ENCODE results near the gene BCAS3.
"Not testable (repeated sequence)": the region's sequence is repeated elsewhere in the genome, so short reads cannot be mapped to it uniquely, and the experiment has no call there.

Gene BCAS3

DNA sequence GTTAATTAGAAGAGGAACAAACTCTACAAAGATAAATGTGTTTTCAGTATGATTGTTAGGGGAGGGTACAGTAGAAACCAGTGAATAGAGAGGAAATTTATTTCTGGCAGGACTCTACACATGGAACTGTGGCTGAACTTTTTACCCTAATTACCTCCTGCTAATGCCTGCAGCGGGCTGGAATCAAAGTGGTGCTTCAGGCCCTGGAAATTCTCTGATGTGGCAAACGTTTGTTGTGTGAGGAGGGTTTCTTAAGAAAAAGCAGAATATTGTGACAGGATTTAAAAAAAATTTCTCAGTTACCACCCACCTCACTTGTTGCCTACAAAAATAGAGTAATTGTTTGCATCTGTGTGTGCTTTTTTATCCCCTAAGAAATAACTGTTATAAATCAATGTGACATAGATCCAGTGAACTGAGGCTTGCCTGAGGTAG is 154.5 kb downstream of the BCAS3 start:
- Mint-ChIP-seq H3K4me1 (no peaks in the 10 kb centered on the region), H3K9me3 (no peaks in the 10 kb centered on the region), H3K36me3 (no peaks in the 10 kb centered on the region), H3K27me3 (no peaks in the 10 kb centered on the region), H3K4me3 (no peak overlapping the region), H3K27ac (no peak overlapping the region)
- no peak for ATAC-seq

DNA sequence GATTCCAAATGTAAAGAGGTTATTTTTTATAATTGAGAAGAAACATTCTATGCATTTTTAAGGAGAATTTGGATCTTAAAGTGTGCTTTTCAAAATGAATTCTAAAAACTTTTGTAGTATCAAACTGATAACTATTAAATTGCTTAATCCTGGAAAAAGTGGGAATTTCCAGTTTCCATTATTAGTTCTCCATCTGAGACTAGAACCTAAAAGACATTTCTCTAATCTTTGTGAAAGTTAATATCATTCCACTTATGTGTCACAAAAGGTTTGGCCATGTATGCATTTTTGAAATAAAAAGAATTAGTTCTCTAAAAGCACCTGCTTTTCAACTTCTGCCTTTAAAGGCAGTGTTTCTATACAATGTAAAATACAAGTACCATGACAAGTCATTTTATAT is 155.0 kb downstream of the BCAS3 start:
- no peaks in the 10 kb centered on the region for H3K4me1 Mint-ChIP-seq
- no peaks in the 10 kb centered on the region for H3K36me3 Mint-ChIP-seq
- no peak for ATAC-seq
- no peaks in the 10 kb centered on the region for H3K9me3 Mint-ChIP-seq
- H3K4me3 Mint-ChIP-seq = no peak overlapping the region
- no peak overlapping the region for H3K27ac Mint-ChIP-seq
- no peaks in the 10 kb centered on the region for H3K27me3 Mint-ChIP-seq

DNA sequence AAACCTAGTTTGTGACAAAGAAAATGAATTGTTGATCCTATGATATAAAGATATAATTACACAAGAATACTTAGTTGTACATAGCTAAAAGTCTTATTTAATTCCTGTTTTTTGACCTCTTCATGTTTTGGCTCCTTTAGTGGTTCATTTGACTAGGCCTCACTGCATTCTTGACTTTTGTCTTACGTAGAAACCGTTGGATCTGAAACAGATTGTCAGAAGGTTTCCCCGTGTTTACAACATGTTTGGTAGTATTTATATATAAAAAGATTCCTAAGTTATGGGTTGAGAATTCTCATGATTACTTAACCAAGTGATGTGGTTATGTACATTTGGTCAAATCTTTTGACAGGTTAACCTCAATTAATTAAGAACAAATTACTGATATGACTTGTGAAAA is 162.8 kb downstream of the BCAS3 start:
- no peak overlapping the region for H3K4me3 Mint-ChIP-seq
- no peaks in the 10 kb centered on the region for H3K4me1 Mint-ChIP-seq
- no peaks in the 10 kb centered on the region for H3K27me3 Mint-ChIP-seq
- H3K9me3 Mint-ChIP-seq = peaks cover 3% of the 10 kb centered on the region
- H3K27ac Mint-ChIP-seq = no peak overlapping the region
- no peak for ATAC-seq
- H3K36me3 Mint-ChIP-seq = peaks cover 9% of the 10 kb centered on the region

DNA sequence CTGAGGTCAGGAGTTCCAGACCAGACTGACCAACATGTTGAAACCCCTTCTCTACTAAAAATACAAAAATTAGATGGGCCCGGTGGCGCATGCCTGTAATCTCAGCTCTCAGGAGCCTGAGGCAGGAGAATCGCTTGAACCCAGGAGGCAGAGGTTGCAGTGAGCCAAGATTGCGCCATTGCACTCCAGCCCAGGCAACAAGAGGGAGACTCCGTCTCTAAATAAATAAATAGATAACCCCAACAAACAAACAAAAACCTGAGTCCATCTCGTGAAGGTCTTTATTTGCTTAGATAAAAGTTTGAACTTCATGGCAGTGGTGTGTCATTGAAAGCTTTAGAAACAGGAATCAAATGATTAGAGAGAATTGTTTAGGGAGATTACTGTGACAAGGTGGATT is 167.4 kb downstream of the BCAS3 start:
- no peak for ATAC-seq
- Mint-ChIP-seq H3K9me3 (no peaks in the 10 kb centered on the region), H3K27me3 (no peaks in the 10 kb centered on the region), H3K4me3 (no peak overlapping the region), H3K27ac (no peak overlapping the region), H3K36me3 (peaks cover 15% of the 10 kb centered on the region), H3K4me1 (no peaks in the 10 kb centered on the region)

DNA sequence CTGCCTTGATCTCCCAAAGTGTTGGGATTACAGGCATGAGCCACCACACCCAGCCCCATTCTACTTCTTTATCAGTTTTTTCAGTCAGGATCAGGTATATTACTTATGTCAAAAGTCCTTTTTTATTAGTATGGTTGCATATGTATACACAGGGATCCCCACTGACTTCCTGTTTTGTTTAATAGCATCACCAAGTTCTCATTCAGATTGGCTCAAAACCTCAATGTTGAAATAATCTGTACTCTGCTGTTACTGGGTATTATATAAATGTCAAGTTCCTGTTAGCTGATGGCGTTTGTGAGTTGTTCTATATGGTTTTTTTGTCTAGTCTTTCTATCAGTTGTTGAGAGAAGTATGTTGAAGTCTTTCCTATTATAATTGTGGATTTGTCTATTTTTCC is 168.5 kb downstream of the BCAS3 start:
- H3K4me1 Mint-ChIP-seq = peaks cover 5% of the 10 kb centered on the region
- ATAC-seq = no peak
- no peaks in the 10 kb centered on the region for H3K27me3 Mint-ChIP-seq
- no peak overlapping the region for H3K4me3 Mint-ChIP-seq
- no peak overlapping the region for H3K27ac Mint-ChIP-seq
- peaks cover 15% of the 10 kb centered on the region for H3K36me3 Mint-ChIP-seq
- H3K9me3 Mint-ChIP-seq = no peaks in the 10 kb centered on the region

DNA sequence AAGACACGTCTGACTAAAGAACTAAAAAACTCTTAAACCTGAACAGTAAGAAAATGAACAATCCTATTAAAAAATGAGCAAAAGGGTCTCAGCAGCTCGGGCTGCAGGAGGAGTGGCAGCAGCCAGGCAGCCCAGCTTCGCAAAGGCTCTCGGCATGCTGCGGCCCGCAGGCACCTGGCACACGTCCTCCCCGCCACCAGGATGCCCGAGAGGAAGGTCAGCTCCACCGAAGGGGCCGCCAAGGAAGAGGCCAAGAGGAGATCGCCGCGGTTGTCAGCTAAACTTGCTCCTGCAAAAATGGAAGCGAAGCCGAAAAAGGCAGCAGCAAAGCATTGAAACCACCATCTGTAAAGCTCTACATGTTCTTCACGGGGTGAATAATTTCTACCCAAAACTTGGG is 173.5 kb downstream of the BCAS3 start:
- Mint-ChIP-seq H3K9me3 (no peaks in the 10 kb centered on the region), H3K36me3 (peaks cover 12% of the 10 kb centered on the region), H3K4me1 (peaks cover 11% of the 10 kb centered on the region), H3K4me3 (peak overlapping the region; percentile 46), H3K27ac (no peak overlapping the region), H3K27me3 (no peaks in the 10 kb centered on the region)
- ATAC-seq = no peak

DNA sequence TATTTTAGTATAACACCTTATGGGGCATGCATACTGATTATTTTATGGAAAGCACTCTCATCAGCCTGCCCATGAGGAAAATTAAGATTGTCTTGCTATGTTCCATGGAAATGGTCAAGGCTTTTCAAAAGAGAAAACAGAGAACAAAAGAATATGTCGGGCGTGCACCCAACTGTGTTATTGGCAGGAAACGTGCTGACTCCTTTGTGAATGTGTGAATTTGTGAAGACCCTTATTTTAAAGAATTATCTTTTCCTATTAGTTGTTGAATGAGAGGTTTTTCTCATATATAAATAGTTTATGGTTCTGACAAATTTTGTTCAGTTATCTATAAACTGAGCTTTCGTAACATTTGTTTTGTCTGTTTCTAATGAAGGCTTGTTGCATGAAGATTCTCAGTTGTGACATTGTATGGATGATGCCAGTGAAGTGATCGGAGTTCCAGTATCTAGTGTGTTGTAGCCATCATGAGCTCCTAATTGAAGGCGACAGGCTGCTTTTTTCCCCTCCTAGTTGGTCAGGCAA is 180.0 kb downstream of the BCAS3 start:
- peaks cover 18% of the 10 kb centered on the region for H3K36me3 Mint-ChIP-seq

DNA sequence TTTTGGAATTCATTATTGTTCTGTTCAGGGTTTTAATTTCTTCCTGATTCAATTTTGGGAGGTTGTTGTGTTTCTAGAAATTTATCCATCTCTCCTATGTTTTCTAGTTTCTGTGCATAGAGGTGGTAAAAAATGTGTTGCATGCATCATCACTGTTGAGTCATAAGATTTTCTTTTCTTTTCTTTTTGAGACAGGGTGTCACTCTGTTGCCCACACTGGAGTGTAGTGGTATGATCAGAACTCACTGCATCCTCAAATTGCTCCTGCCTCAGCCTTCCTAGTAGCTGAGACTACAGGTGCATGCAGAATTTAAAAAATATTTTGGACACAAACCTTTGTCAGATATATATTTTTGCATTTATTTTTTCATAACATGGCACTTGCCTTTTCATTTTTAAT is 184.8 kb downstream of the BCAS3 start:
- Mint-ChIP-seq H3K4me1 (peaks cover 14% of the 10 kb centered on the region), H3K36me3 (peaks cover 12% of the 10 kb centered on the region)
- no peak for ATAC-seq

More for the DNA sequence above, 180.0 kb downstream of the BCAS3 start:
- no peaks in the 10 kb centered on the region for H3K4me1 Mint-ChIP-seq
- ATAC-seq = no peak
- no peak overlapping the region for H3K27ac Mint-ChIP-seq
- H3K9me3 Mint-ChIP-seq = no peaks in the 10 kb centered on the region
- no peaks in the 10 kb centered on the region for H3K27me3 Mint-ChIP-seq
- no peak overlapping the region for H3K4me3 Mint-ChIP-seq

DNA sequence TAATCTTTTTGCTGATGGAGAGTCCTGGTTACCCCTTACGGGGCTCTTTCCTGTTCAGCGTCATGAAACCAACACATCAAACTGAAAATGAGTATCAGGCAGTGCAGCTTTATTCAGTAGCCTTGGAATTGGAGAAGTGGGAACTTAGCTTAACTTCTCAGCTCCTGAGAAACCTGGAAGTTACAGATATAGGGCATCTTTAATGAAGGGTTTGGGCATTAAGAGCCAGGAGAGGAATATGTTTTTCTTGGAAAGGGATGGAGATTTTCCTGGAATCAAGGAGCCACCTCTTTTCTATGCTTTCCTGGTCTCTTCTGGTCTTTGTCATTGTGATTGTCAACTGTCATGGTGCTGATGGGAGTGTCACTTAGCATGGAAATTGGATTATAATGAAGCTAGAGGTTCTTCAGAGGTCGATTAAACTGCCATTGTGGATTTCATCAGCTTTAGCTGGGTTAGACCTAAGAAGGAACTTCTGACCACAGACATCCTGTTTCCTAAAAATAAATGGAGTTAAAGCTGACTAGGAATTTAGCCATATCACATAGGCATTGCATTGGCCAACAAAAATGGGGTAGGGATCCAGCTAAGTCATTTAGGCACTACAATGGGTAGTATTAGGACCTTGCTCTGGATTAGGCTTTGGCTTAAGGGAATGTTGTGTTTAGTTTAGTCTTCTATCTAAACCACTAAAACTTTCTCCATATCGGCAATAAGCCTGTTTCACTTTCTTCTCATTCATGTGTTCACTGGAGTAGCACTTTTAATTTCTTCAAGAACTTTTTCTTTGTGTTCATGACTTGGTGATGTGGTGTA is 186.4 kb downstream of the BCAS3 start:
- H3K4me3 Mint-ChIP-seq = no peak overlapping the region
- H3K9me3 Mint-ChIP-seq = no peaks in the 10 kb centered on the region
- peaks cover 12% of the 10 kb centered on the region for H3K36me3 Mint-ChIP-seq
- H3K4me1 Mint-ChIP-seq = peaks cover 14% of the 10 kb centered on the region
- H3K27me3 Mint-ChIP-seq = no peaks in the 10 kb centered on the region
- H3K27ac Mint-ChIP-seq = no peak overlapping the region
- ATAC-seq = no peak

More for the DNA sequence above, 184.8 kb downstream of the BCAS3 start:
- no peak overlapping the region for H3K27ac Mint-ChIP-seq
- H3K4me3 Mint-ChIP-seq = no peak overlapping the region
- no peaks in the 10 kb centered on the region for H3K27me3 Mint-ChIP-seq
- H3K9me3 Mint-ChIP-seq = no peaks in the 10 kb centered on the region

DNA sequence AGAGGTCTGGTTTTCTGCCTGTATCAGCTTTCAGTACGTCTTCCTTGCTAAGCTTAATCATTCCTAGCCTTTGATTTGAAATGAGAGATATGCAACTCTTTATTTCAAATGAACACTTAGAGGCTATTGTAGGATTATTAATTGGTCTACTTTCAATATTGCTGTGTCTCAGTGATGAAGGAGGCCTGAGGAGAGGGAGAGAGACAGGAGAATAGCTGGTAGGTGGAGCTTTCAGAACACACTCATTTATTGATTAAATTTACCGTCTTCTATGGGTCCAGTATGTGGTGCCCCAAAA is 187.0 kb downstream of the BCAS3 start:
- Mint-ChIP-seq H3K9me3 (no peaks in the 10 kb centered on the region), H3K4me1 (peaks cover 14% of the 10 kb centered on the region), H3K36me3 (peaks cover 17% of the 10 kb centered on the region), H3K27me3 (no peaks in the 10 kb centered on the region), H3K27ac (no peak overlapping the region), H3K4me3 (no peak overlapping the region)
- no peak for ATAC-seq

DNA sequence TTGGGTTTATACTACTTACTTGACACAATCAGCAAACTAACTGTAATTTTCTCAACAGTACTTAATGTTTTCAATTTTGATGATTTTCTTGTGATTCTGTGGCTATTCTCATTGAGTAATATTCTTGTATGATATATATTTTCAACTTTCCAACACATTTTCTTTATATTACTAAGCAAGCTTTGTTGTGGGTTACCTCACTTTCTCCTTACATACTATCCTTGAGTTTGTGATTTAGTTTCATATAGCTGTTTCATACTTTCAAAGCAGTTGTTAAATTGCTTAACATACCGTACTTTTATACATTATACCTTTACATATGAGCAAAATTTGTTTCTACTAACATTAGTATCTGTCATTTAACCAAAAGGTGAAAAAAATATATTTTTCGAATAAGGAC is 197.1 kb downstream of the BCAS3 start:
- Mint-ChIP-seq H3K27ac (no peak overlapping the region), H3K27me3 (no peaks in the 10 kb centered on the region), H3K9me3 (no peaks in the 10 kb centered on the region), H3K36me3 (peaks cover 21% of the 10 kb centered on the region), H3K4me1 (no peaks in the 10 kb centered on the region), H3K4me3 (no peak overlapping the region)
- no peak for ATAC-seq

DNA sequence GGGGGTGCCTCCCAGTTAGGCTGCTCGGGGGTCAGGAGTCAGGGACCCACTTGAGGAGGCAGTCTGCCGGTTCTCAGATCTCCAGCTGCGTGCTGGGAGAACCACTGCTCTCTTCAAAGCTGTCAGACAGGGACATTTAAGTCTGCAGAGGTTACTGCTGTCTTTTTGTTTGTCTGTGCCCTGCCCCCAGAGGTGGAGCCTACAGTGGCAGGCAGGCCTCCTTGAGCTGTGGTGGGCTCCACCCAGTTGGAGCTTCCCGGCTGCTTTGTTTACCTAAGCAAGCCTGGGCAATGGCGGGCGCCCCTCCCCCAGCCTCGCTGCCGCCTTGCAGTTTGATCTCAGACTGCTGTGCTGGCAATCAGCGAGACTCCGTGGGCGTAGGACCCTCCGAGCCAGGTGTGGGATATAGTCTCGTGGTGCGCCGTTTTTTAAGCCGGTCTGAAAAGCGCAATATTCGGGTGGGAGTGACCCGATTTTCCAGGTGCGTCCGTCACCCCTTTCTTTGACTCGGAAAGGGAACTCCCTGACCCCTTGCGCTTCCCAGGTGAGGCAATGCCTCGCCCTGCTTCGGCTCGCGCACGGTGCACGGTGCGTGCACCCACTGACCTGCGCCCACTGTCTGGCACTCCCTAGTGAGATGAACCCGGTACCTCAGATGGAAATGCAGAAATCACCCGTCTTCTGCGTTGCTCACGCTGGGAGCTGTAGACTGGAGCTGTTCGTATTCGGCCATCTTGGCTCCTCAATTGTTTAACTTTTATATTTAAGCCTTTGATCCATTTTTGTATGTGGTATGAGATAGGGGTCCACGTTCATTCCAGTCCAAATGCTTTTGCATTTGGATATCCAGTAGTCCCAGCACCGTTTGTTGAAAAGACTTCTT is 209.3 kb downstream of the BCAS3 start:
- H3K4me1 Mint-ChIP-seq, H3K36me3 Mint-ChIP-seq, H3K9me3 Mint-ChIP-seq, H3K27me3 Mint-ChIP-seq, ATAC-seq: not testable (repeated sequence)
- peak overlapping the region; percentile 30 for H3K27ac Mint-ChIP-seq
- H3K4me3 Mint-ChIP-seq = peak overlapping the region; percentile 77

DNA sequence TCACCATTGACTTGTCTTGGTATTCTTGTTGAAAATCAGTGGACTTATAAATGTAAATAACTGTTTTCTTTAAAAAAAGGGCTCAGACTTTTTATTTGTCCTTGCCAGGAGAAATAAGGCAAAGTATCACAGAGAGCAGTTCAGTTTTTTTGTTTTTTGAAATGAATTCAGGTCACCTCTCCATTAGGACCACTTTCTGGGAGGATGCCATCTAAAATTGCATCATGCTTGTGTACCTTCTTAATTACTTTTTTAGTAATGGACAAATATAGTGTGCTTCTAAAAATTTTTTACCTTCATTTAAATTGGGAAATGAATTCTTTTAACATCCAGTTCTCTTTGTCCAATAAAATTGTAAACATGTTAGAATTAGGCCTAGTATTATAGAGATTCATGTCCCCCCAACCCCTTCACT is 210.0 kb downstream of the BCAS3 start:
- Mint-ChIP-seq H3K27me3 (no peaks in the 10 kb centered on the region), H3K36me3 (peaks cover under 1% of the 10 kb centered on the region), H3K27ac (peak overlapping the region; percentile 30), H3K4me3 (peak overlapping the region; percentile 77), H3K4me1 (no peaks in the 10 kb centered on the region), H3K9me3 (no peaks in the 10 kb centered on the region)
- no peak for ATAC-seq

DNA sequence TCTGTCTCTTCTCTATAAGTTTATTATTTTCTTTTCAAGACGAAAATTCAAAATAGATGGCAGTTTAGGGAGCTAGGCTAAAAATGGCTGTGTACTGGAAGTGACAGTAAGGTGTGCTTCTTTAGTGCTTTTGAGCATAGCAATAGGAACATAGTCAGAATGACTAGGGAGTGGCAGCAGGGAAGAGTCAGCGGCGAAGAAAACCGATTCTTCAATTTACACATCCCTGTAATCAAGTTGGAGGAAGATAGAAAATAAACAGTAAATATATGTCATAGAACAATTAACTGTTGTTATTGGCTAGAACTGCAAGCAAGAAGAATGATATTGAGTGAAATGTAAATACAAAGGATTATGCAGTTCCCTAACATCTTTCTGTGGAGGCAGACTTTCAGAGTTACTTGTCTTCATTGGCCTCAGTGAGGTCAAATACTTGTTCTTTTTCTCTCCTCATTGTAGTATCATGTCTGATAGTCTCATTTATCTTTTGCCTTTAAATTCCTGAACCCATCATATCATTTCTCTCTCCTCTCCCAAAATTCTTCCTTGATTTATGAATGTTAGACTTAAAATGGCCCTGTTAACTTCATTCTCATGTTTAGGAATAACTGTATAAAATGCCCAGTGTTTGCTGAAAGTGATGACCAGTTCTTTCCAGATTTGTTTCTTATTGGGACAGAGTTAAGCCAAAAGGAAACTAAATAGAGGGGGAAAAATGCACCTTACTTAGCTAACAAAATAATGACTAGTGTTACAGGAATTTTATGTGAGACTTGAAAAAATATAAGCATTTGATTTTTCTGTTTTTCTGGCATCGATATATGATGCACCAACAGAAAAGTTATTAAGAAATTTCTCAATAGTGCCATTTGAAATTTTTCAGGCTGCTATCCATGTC is 211.4 kb downstream of the BCAS3 start:
- Mint-ChIP-seq H3K4me1 (no peaks in the 10 kb centered on the region), H3K36me3 (peaks cover 10% of the 10 kb centered on the region), H3K9me3 (peaks cover 6% of the 10 kb centered on the region), H3K4me3 (no peak overlapping the region), H3K27ac (no peak overlapping the region), H3K27me3 (no peaks in the 10 kb centered on the region)
- no peak for ATAC-seq

DNA sequence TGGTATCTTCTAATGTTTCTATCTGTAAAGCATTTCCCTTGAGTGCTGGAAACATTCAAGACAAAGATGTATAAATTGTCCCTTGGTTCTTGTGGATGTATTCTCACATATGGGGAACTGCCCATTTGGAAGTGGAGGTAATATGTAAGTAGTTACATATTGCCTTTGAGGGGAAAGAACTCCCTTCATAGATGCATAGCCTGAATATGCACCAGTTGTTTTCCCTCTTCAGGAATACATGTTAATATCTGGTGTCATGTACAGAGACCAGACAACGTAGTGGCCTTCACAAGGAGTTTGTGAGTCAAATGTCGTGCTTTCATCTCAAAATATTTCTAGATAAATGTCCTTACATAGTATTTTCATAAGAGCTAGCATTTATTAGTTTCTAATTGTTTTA is 213.5 kb downstream of the BCAS3 start:
- no peak overlapping the region for H3K27ac Mint-ChIP-seq
- H3K27me3 Mint-ChIP-seq = no peaks in the 10 kb centered on the region
- no peak for ATAC-seq
- H3K9me3 Mint-ChIP-seq = peaks cover 10% of the 10 kb centered on the region
- H3K4me1 Mint-ChIP-seq = no peaks in the 10 kb centered on the region
- H3K36me3 Mint-ChIP-seq = peaks cover 29% of the 10 kb centered on the region
- no peak overlapping the region for H3K4me3 Mint-ChIP-seq

All from stimulated activated memory B cell treated with anti-CD40 and anti-IgM and Interleukin-4, amounts not matched to agents 10 μg/mL and 1 μg/mL and 100 μg/mL, for 72 hours (primary cell).